Stimulated activated naive CD4-positive, alpha-beta T cell (primary cell): ENCODE results near the gene HCN1.
"Not testable (repeated sequence)": the region's sequence is repeated elsewhere in the genome, so short reads cannot be mapped to it uniquely, and the experiment has no call there.

Experiments used
- DNase-seq, 6 experiments: peaks; one replicate each; lab custom pipeline; 2025; lab: John Stamatoyannopoulos, UW

The HCN1 gene

DNA sequence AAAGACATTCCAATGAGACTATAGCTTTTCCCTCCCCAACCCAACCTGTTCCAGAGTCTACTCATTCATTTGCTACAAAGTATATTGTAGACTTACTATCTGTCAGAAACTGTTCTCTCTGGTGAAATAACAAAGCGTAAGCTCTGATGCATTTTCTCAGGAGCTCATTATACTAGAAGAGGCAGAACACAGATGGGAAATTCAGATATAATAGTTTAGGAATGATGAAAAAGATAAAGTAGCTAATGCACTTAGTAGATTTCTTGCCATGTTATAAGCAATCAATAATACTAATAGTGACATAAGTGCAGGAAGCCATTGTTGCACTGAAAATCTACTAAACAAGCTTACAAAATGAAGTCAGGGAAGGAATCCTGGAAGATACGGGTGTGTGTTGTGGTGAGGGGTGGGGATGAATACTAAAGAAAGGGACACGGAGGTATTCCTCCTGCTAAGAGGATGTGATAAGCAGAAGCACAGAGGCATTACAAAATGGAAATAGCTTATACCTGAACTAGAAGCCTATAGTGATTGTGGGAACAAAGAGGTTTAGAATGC, 78.2 kb downstream of the HCN1 start:
- DNase-seq, result no peak

DNA sequence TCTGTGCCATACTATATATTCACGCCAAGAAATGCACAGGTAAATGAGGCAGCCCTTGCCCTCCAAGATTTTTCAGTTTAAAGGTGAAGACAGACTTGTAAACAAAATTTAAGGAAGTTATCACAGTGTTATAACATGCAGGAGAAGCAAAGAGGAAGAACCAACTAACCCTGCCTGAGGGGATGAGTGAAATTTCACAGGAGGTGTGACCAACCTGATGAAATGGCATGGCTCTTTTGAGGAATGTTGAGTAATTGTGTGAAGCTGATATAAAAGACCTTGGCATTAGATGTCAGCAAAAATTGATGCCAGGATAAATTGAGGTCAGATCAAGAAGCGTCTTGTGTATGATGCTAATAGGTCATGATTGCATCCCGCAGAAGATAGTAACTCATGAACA, 86.5 kb downstream of the HCN1 start:
- no peak for DNase-seq

DNA sequence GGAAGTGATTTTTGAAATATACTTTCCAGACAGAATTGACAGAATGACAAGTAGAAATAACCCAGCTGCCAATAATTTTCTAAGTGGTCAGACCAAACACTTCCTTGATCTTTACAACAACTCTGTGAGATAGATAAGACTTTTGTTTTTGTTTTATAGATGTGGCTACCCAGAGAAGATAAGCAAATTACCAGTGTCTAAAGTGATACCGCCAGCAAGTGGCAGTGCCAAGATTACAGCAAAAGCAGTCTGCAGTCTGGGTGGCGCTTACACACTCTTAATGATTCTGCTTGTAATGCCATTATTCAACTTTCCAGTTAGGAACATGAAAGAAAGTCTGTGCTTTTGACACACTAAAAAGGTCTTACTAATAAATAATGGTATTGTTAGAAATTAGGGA, 92.1 kb downstream of the HCN1 start:
- DNase-seq, result no peak

- DNase-seq, result no peak
Measured at GRCh38 chr5:45601424-45601823, 94.8 kb downstream of the HCN1 start.

DNA sequence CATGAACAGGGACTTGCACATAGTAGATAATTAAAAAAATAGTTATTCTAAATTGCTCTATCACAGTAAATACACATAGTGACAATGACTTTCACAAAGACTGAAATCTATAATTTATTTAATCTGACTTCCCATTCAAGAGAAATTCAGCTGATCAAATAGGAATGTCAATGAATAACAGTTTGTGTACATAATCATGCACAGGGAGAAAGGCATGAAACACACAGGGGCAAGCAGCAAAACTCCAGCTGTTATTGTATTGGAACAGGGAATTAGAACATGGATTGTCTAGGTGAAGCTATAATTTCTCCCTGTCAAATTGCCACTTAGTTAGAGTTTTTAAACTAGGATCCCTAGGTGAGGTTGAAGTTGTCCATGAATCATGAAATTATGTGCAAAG, 99.9 kb downstream of the HCN1 start:
- DNase-seq, result no peak

DNA sequence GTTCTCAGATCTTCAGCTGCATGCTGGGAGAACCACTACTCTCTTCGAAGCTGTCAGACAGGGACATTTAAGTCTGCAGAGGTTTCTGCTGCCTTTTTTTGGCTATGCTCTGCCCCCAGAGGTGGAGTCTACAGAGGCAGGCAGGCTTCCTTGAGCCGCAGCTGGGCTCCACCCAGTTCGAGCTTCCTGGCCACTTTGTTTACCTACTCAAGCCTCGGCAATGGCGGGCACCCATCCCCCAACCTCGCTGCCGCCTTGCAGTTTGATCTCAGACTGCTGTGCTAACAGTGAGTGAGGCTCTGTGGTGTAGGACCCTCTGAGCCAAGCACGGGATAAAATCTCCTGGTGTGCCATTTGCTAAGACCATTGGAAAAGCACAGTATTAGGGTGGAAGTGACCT, 110.2 kb downstream of the HCN1 start:
- DNase-seq, result not testable (repeated sequence)

DNA sequence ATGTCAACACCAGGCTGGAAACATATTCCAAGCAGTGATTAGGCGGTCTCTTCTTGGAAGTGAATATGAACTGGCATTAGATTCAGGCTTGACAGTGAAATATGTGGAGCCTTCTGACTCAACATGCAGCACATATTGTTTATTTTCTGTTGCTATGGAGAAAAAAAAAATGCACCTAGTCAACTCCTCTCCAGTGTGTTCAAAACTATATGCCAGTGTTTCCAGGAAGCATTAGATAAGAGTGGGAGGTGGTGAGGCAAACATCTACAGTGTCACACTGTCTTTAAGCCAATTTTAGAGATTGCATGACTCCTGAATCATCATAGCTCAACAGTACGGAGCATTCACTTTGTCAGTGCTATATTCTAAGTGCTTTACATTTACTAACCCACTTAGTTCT, 117.9 kb downstream of the HCN1 start:
- DNase-seq, result no peak

- DNase-seq, result no peak
Measured at GRCh38 chr5:45568813-45569212, 127.4 kb downstream of the HCN1 start.

DNA sequence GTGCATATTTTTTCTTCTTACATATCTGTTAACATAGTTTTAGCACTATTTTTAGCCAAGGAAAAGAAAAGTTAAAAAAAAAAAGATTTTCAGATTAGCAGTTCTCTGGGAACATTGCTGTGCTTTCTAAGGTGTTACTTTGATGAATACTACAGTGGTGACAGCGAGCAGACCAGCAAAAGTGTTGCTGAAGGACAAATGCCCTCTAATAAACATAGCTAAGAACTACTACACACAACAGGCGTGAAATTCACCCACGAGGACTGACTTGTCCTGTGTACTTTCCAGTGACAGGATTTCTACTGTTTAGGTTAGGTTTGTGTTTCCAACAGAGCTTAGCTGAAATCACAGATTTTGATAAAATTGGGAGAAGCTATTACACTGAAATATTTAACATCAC, 153.8 kb downstream of the HCN1 start:
- no peak for DNase-seq

GRCh38 chr5:45533663-45534062, 162.5 kb downstream of the HCN1 start:
- no peak for DNase-seq

DNA sequence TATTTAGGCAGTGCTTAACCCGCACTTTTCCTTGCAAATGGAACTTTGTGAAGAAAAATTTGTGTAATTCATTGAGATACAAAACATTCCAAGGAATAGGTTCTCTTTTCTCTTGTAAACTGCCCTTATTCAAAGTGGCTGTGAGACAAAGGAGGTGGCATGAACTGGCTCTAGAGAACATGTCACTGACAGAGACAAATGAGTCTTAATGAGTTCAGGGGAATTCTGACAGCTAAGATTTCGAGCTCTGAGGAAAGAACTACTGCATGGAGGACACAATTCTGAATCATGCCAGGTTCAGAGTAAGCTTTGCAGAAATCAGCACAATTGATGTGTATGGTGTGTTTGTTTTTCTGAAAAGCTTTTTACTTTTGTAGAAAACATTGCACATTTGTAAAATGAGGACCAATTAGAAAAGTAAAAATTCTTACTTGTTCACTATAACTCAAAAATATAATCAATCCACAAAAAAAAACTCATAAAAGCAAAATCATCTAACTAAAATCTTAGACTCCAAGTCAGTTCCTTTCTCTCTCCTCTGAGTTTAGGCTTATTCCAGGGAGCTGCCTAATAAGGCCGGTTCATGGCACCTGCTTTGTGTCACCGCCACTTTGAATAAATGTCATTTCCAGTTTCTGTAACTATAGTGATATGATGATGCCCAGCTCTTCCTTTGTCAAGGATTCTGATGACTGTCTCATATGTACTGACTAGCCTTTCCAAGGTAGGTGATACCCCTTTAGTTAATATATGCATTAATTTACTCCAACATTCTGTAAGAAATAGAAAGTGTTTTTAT, 163.2 kb downstream of the HCN1 start:
- no peak for DNase-seq

GRCh38 chr5:45521067-45521466, 175.1 kb downstream of the HCN1 start:
- no peak for DNase-seq

DNA sequence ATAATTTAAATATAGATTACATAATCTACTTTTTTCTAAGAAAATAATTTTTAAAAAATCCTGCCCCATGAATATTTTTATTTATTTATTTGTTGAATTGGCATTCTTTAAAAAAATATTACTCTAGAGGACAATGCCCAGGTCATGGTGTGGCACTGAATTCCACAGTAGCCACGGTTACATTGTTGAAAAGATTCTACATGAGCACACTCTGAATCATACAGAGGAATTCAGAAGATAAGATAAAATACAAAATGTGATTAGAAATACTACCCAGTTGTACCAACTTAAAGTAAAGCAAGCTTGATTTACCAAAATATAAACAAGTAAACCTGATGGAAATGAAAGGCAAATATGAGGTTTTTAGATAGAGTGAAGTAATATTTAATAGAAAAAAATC, 183.7 kb downstream of the HCN1 start:
- DNase-seq, result no peak

DNA sequence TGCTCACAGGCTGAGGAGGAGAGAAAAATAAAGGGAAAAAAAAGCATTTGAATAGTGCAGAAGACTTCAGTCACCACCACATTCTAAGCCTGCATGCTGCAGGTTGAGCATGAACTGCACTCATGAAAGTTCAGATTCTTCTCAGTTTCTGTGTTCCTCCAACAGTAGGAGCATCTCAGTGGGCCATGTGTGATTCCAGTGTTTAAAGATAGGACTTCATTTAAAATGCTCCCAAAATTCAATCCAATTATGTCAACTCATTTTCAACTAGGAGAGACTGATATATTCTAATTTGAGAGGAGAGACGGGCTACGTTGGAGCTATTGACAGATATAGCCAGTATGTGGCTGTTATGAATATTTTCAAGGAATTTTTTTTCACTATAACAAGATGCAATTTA, 186.8 kb downstream of the HCN1 start:
- DNase-seq, result no peak

- DNase-seq, result no peak
Measured at GRCh38 chr5:45508135-45508534, 188.0 kb downstream of the HCN1 start.

- DNase-seq, result no peak
Measured at GRCh38 chr5:45507178-45507577, 189.0 kb downstream of the HCN1 start.

- DNase-seq, result not testable (repeated sequence)
Measured at GRCh38 chr5:45499006-45499405, 197.2 kb downstream of the HCN1 start.

DNA sequence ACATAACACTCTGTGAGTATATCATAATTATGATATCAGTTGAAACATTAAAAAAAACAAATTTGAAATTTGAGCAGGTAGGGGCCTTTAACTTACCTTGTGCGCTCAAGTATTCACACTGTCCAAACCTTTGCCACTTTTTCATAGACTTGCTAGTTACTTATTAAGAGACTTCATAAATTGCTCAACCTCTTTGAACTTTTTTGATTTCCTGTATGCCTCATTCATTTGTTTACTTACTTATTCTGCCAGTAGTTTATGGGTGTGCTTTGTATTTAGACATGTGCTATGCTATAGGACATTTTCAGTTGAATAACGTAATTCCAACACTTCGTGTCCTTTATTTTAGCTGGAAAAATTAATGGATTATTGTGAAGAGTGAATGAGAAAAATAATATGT, 204.8 kb downstream of the HCN1 start:
- no peak for DNase-seq

- no peak for DNase-seq
Measured at GRCh38 chr5:45484781-45485180, 211.4 kb downstream of the HCN1 start.

DNA sequence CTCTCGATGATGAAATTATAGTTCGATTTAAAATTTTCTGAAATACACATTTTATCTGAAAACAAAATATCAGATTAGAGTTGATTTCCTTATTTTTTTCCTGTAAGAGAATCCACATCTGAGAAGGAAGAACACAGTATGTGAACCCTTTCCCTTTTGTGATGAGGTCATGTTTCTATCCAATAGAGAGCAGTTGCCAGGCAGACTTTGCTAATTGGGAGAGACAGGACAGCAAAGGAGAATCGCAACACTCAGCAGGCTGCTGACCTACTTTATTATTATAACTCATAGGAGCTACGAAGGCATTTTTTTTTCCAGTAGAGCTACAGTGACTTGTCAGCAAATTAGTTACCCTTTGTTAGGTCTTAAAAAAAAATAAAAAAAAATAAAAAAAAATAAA, 242.1 kb downstream of the HCN1 start:
- no peak for DNase-seq

DNA sequence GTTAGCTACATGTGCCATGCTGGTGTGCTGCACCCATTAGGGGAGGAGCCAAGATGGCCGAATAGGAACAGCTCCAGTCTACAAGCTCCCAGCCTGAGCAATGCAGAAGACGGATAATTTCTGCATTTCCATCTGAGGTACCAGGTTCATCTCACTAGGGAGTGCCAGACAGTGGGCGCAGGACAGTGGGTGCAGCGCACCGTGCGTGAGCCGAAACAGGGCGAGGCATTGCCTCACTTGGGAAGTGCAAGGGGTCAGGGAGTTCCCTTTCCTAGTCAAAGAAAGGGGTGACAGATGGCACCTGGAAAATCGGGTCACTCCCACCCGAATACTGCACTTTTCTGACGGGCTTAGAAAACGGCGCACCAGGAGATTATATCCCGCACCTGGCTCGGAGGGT, 251.3 kb downstream of the HCN1 start:
- not testable (repeated sequence) for DNase-seq

DNA sequence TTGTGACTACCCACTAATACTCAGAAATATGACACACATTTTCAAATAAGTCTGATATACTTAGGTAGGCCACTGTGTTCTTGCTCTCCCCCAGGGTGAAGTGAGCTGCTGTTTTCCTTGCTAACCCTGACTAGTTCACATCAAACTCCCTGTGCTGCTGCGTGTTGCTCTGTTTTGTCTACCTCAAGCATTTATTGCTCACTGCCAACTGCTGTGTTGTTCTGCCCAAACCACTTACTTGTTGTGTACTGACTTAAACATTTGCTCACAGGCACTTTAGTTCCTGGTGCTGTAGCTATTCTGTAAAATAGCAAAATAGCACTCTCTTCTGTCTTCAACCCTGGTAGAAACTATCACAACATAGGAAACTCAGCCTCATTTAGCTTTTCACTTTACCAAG, 255.7 kb downstream of the HCN1 start:
- no peak for DNase-seq

GRCh38 chr5:45437752-45438151, 258.4 kb downstream of the HCN1 start:
- no peak for DNase-seq
